Measurements from ENCODE around the gene NT5DC2. TPM values are rescaled to one million over a fixed set of nuclear protein-coding genes. Genes with fewer than 3 reads are reported as not detected.

Gene NT5DC2
- total RNA-seq, 1 experiment from 2014 or later = 65.6 TPM

- DNase-seq (ENCODE audit: low spot score) = no peak
These were observed 8.6 kb downstream of the NT5DC2 start for GRCh38 chr3:52524752-52525679.

- no peak for DNase-seq (ENCODE audit: low spot score)
These were observed 9.4 kb downstream of the NT5DC2 start for GRCh38 chr3:52524258-52524751.

- DNase-seq (ENCODE audit: low spot score) = no peak
These were observed 10.0 kb downstream of the NT5DC2 start for GRCh38 chr3:52523386-52524257.

- DNase-seq (ENCODE audit: low spot score) = no peak
These were observed 10.9 kb downstream of the NT5DC2 start for GRCh38 chr3:52522651-52523251.

GRCh38 chr3:52521881-52522650 lies 11.6 kb downstream of the NT5DC2 start:
- no peak for DNase-seq (ENCODE audit: low spot score)

- DNase-seq (ENCODE audit: low spot score) = no peak
These were observed 12.2 kb downstream of the NT5DC2 start for GRCh38 chr3:52521488-52521824.

- DNase-seq (ENCODE audit: low spot score) = no peak
These were observed 12.8 kb downstream of the NT5DC2 start for GRCh38 chr3:52520716-52521487.

GRCh38 chr3:52520141-52520667 lies 13.5 kb downstream of the NT5DC2 start:
- DNase-seq (ENCODE audit: low spot score) = no peak

- no peak for DNase-seq (ENCODE audit: low spot score)
These were observed 14.1 kb downstream of the NT5DC2 start for GRCh38 chr3:52519445-52520140.

- no peak for DNase-seq (ENCODE audit: low spot score)
These were observed 14.8 kb downstream of the NT5DC2 start for GRCh38 chr3:52518723-52519444.

- no peak for DNase-seq (ENCODE audit: low spot score)
These were observed 15.6 kb downstream of the NT5DC2 start for GRCh38 chr3:52517796-52518722.

- DNase-seq (ENCODE audit: low spot score) = no peak
These were observed 17.0 kb downstream of the NT5DC2 start for GRCh38 chr3:52516509-52517195.

- DNase-seq (ENCODE audit: low spot score) = no peak
These were observed 18.5 kb downstream of the NT5DC2 start for GRCh38 chr3:52515192-52515591.

GRCh38 chr3:52514576-52514975 lies 19.1 kb downstream of the NT5DC2 start:
- no peak for DNase-seq (ENCODE audit: low spot score)

GRCh38 chr3:52513281-52513680 lies 20.4 kb downstream of the NT5DC2 start:
- DNase-seq (ENCODE audit: low spot score) = no peak

- DNase-seq (ENCODE audit: low spot score) = no peak
These were observed 20.9 kb downstream of the NT5DC2 start for GRCh38 chr3:52512727-52513126.

- DNase-seq (ENCODE audit: low spot score) = no peak
These were observed 21.6 kb downstream of the NT5DC2 start for GRCh38 chr3:52512105-52512504.
